ENCODE data around the gene OR5AC2.

Gene OR5AC2

GRCh38 chr3:98086873-98087272, at the start of gene OR5AC2:
TSS of gene OR5AC2 (plus strand) at chr3:98087173. CDS start at chr3:98087173, 0 bp downstream.
- Mint-ChIP-seq H3K36me3 (no peaks in the 10 kb centered on the region), H3K4me1 (no peaks in the 10 kb centered on the region), H3K4me3 (no peak within 1 kb of the TSS), H3K27ac (no peak within 1 kb of the TSS), H3K9me3 (no peaks in the 10 kb centered on the region)
- DNase-seq (ENCODE audit: low spot score in 2 of 2) (no peak), ATAC-seq (no peak)

- ATAC-seq (peak; percentile 59), DNase-seq (ENCODE audit: low spot score in 2 of 2) (no peak)
- Mint-ChIP-seq H3K9me3 (peaks cover 4% of the 10 kb centered on the region), H3K36me3 (no peaks in the 10 kb centered on the region), H3K27ac (no peak overlapping the region), H3K4me1 (peaks cover 17% of the 10 kb centered on the region), H3K4me3 (no peak overlapping the region)
Measured at GRCh38 chr3:98038286-98038685, 48.7 kb upstream of the OR5AC2 start.

- H3K4me1 Mint-ChIP-seq: peaks cover 17% of the 10 kb centered on the region
- H3K9me3 Mint-ChIP-seq: peaks cover 4% of the 10 kb centered on the region
- H3K4me3 Mint-ChIP-seq: peak overlapping the region; percentile 67
- DNase-seq (ENCODE audit: low spot score in 2 of 2) (no peak), ATAC-seq (peak; percentile 85)
- no peaks in the 10 kb centered on the region for H3K36me3 Mint-ChIP-seq
- peak overlapping the region; percentile 88 for H3K27ac Mint-ChIP-seq
Measured at GRCh38 chr3:98038876-98039275, 48.1 kb upstream of the OR5AC2 start.

- peaks cover 17% of the 10 kb centered on the region for H3K4me1 Mint-ChIP-seq
- peak; percentile 60 to 89 for DNase-seq (ENCODE audit: low spot score in 2 of 2)
- H3K9me3 Mint-ChIP-seq: peaks cover 4% of the 10 kb centered on the region
- peak overlapping the region; percentile 67 for H3K4me3 Mint-ChIP-seq
- ATAC-seq: peak; percentile 93
- no peaks in the 10 kb centered on the region for H3K36me3 Mint-ChIP-seq
- H3K27ac Mint-ChIP-seq: peak overlapping the region; percentile 88
Measured at GRCh38 chr3:98039322-98040024, 47.5 kb upstream of the OR5AC2 start.

- Mint-ChIP-seq H3K4me1 (peaks cover 17% of the 10 kb centered on the region), H3K9me3 (peaks cover 4% of the 10 kb centered on the region), H3K4me3 (no peak overlapping the region), H3K36me3 (no peaks in the 10 kb centered on the region), H3K27ac (no peak overlapping the region)
- DNase-seq (ENCODE audit: low spot score in 2 of 2) (no peak), ATAC-seq (no peak)
Measured at GRCh38 chr3:98041350-98041749, 45.6 kb upstream of the OR5AC2 start.

GRCh38 chr3:98048586-98048985, 38.4 kb upstream of the OR5AC2 start:
- no peaks in the 10 kb centered on the region for H3K36me3 Mint-ChIP-seq
- no peak overlapping the region for H3K4me3 Mint-ChIP-seq
- H3K4me1 Mint-ChIP-seq: no peaks in the 10 kb centered on the region
- H3K9me3 Mint-ChIP-seq: no peaks in the 10 kb centered on the region
- no peak overlapping the region for H3K27ac Mint-ChIP-seq
- DNase-seq (ENCODE audit: low spot score in 2 of 2) (no peak), ATAC-seq (no peak)

- ATAC-seq (no peak), DNase-seq (ENCODE audit: low spot score in 2 of 2) (no peak)
- no peaks in the 10 kb centered on the region for H3K4me1 Mint-ChIP-seq
- no peaks in the 10 kb centered on the region for H3K36me3 Mint-ChIP-seq
- H3K9me3 Mint-ChIP-seq: no peaks in the 10 kb centered on the region
- H3K4me3 Mint-ChIP-seq: no peak overlapping the region
- no peak overlapping the region for H3K27ac Mint-ChIP-seq
Measured at GRCh38 chr3:98049271-98049670, 37.7 kb upstream of the OR5AC2 start.

GRCh38 chr3:98056035-98056434, 30.9 kb upstream of the OR5AC2 start:
- H3K4me3 Mint-ChIP-seq: no peak overlapping the region
- no peaks in the 10 kb centered on the region for H3K36me3 Mint-ChIP-seq
- no peak for DNase-seq (ENCODE audit: low spot score in 2 of 2)
- no peaks in the 10 kb centered on the region for H3K9me3 Mint-ChIP-seq
- no peak overlapping the region for H3K27ac Mint-ChIP-seq
- H3K4me1 Mint-ChIP-seq: no peaks in the 10 kb centered on the region
- no peak for ATAC-seq

GRCh38 chr3:98057631-98058030, 29.3 kb upstream of the OR5AC2 start:
- ATAC-seq: no peak
- no peaks in the 10 kb centered on the region for H3K36me3 Mint-ChIP-seq
- no peak overlapping the region for H3K4me3 Mint-ChIP-seq

GRCh38 chr3:98058244-98058960, 28.6 kb upstream of the OR5AC2 start:
- H3K27ac Mint-ChIP-seq: no peak overlapping the region
- no peaks in the 10 kb centered on the region for H3K36me3 Mint-ChIP-seq
- no peak overlapping the region for H3K4me3 Mint-ChIP-seq
- DNase-seq (ENCODE audit: low spot score in 2 of 2): no peak
- H3K4me1 Mint-ChIP-seq: no peaks in the 10 kb centered on the region
- ATAC-seq: no peak
- no peaks in the 10 kb centered on the region for H3K9me3 Mint-ChIP-seq

More at GRCh38 chr3:98057631-98058030, 29.3 kb upstream of the OR5AC2 start:
- Mint-ChIP-seq H3K9me3 (no peaks in the 10 kb centered on the region), H3K4me1 (no peaks in the 10 kb centered on the region), H3K27ac (no peak overlapping the region)
- no peak for DNase-seq (ENCODE audit: low spot score in 2 of 2)

- no peak for ATAC-seq
- no peak overlapping the region for H3K27ac Mint-ChIP-seq
- no peak overlapping the region for H3K4me3 Mint-ChIP-seq
- no peaks in the 10 kb centered on the region for H3K36me3 Mint-ChIP-seq
- no peaks in the 10 kb centered on the region for H3K9me3 Mint-ChIP-seq
- no peak for DNase-seq (ENCODE audit: low spot score in 2 of 2)
- no peaks in the 10 kb centered on the region for H3K4me1 Mint-ChIP-seq
Measured at GRCh38 chr3:98068824-98069223, 18.1 kb upstream of the OR5AC2 start.

GRCh38 chr3:98070840-98071239, 16.1 kb upstream of the OR5AC2 start:
- DNase-seq (ENCODE audit: low spot score in 2 of 2): no peak
- Mint-ChIP-seq H3K4me1 (no peaks in the 10 kb centered on the region), H3K27ac (no peak overlapping the region), H3K36me3 (no peaks in the 10 kb centered on the region), H3K4me3 (no peak overlapping the region), H3K9me3 (no peaks in the 10 kb centered on the region)
- ATAC-seq: no peak

GRCh38 chr3:98073486-98073885, 13.5 kb upstream of the OR5AC2 start:
- H3K9me3 Mint-ChIP-seq: no peaks in the 10 kb centered on the region
- no peak overlapping the region for H3K27ac Mint-ChIP-seq
- ATAC-seq (no peak), DNase-seq (ENCODE audit: low spot score in 2 of 2) (no peak)
- H3K36me3 Mint-ChIP-seq: no peaks in the 10 kb centered on the region
- no peak overlapping the region for H3K4me3 Mint-ChIP-seq
- H3K4me1 Mint-ChIP-seq: no peaks in the 10 kb centered on the region

- H3K4me1 Mint-ChIP-seq: no peaks in the 10 kb centered on the region
- H3K27ac Mint-ChIP-seq: no peak overlapping the region
Measured at GRCh38 chr3:98095882-98096281, 8.9 kb downstream of the OR5AC2 start.

GRCh38 chr3:98099848-98100247, 12.9 kb downstream of the OR5AC2 start:
- no peak overlapping the region for H3K27ac Mint-ChIP-seq
- H3K4me1 Mint-ChIP-seq: no peaks in the 10 kb centered on the region
- H3K9me3 Mint-ChIP-seq: no peaks in the 10 kb centered on the region
- no peak overlapping the region for H3K4me3 Mint-ChIP-seq
- no peak for DNase-seq (ENCODE audit: low spot score in 2 of 2)
- ATAC-seq: no peak
- no peaks in the 10 kb centered on the region for H3K36me3 Mint-ChIP-seq

More at GRCh38 chr3:98095882-98096281, 8.9 kb downstream of the OR5AC2 start:
- H3K4me3 Mint-ChIP-seq: no peak overlapping the region
- no peak for ATAC-seq
- H3K36me3 Mint-ChIP-seq: no peaks in the 10 kb centered on the region
- DNase-seq (ENCODE audit: low spot score in 2 of 2): no peak
- H3K9me3 Mint-ChIP-seq: peaks cover 2% of the 10 kb centered on the region

GRCh38 chr3:98108162-98108561, 21.2 kb downstream of the OR5AC2 start:
- no peak for ATAC-seq
- H3K27ac Mint-ChIP-seq: no peak overlapping the region
- H3K4me3 Mint-ChIP-seq: no peak overlapping the region
- no peak for DNase-seq (ENCODE audit: low spot score in 2 of 2)
- no peaks in the 10 kb centered on the region for H3K4me1 Mint-ChIP-seq
- no peaks in the 10 kb centered on the region for H3K9me3 Mint-ChIP-seq
- H3K36me3 Mint-ChIP-seq: no peaks in the 10 kb centered on the region
